ENCODE data around the gene CCR5AS.

Gene CCR5AS

DNA sequence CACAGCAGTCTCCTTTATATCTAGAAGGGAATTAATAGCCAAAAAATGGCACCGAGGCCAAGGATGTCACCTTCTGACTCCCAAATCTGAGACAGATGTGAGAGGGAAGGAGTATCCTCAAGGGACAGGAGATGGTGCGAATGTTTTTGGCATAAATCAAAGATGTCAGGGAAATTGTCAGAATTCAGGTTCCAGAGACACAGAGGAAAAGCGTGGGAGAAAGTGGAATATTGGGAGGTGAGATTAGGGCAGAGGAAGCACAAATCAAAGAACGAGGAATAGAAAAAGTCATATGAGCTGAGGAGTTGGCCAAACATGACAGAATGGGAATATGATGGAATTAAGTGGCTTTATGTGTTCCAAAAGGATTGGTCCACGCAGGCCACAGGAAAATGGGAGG lies 6.0 kb downstream of the CCR5AS start:
- no peak for DNase-seq
- WGBS, 4 donors, result 72 to 84% (median 78%) methylated on average over 5 of the region's 5 CpGs
- intact Hi-C loops (cut with DNase I), result no loop called here
- Histone ChIP-seq H3K4me3 (no peak overlapping the region), H3K9me3 (replicated peaks in 1 of 3) (no peaks in the 10 kb centered on the region), H3K27me3 (no peaks in the 10 kb centered on the region), H3K36me3 (replicated peaks in 1 of 2) (no peaks in the 10 kb centered on the region), H3K4me1 (replicated peaks in 1 of 2) (no peaks in the 10 kb centered on the region), H3K27ac (no peak overlapping the region)
- TF ChIP-seq, protein P1, sequence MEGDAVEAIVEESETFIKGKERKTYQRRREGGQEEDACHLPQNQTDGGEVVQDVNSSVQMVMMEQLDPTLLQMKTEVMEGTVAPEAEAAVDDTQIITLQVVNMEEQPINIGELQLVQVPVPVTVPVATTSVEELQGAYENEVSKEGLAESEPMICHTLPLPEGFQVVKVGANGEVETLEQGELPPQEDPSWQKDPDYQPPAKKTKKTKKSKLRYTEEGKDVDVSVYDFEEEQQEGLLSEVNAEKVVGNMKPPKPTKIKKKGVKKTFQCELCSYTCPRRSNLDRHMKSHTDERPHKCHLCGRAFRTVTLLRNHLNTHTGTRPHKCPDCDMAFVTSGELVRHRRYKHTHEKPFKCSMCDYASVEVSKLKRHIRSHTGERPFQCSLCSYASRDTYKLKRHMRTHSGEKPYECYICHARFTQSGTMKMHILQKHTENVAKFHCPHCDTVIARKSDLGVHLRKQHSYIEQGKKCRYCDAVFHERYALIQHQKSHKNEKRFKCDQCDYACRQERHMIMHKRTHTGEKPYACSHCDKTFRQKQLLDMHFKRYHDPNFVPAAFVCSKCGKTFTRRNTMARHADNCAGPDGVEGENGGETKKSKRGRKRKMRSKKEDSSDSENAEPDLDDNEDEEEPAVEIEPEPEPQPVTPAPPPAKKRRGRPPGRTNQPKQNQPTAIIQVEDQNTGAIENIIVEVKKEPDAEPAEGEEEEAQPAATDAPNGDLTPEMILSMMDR (IDR thresholded peaks at IDR 0.05), result no peak
- no peak for TF ChIP-seq POLR2A (IDR thresholded peaks at IDR 0.05)

DNA sequence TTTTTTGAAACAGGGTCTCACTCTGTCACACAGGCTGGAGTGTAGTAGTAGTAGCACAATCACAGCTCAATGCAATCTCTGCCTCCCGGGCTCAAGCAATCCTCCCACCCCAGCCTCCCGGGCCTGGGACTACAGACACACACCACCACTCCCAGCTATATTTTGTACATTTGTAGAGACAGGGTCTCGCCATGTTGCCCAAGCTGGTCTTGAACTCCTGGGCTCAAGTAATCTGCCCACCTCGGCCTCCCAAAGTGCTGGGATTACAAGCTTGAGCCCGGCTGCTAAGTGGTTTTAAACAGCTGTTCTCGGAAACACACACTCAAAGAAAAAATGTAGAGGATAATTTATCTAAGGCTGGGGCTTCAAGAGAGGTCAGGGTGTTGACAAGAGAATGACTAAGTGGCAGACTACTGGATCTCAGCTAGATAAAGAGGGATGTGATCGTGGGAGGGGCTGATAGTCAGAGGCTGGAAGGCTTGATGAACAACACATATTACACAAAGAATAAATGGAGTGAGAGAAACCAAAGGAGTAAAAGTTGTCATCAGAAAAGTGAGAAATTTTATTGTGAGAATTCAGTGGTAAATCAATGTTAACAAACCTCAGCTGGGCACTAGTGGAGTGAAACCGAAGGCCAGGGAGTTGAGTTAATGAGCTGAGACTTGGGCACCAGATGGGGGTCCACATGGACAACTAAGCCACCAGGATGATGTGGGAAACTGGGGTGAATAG lies 6.7 kb downstream of the CCR5AS start:
- H3K9me3 ChIP-seq (replicated peaks in 1 of 3), result no peaks in the 10 kb centered on the region
- TF ChIP-seq, protein P1 (IDR thresholded peaks at IDR 0.05), result no peak
- no peak for TF ChIP-seq POLR2A (IDR thresholded peaks at IDR 0.05)
- intact Hi-C loops (cut with DNase I), result no loop called here
- no peak overlapping the region for H3K4me3 ChIP-seq
- DNase-seq, result no peak
- H3K36me3 ChIP-seq (replicated peaks in 1 of 2), result no peaks in the 10 kb centered on the region
- 54 to 71% (median 59%) methylated on average over 8 of the region's 8 CpGs for WGBS, 4 donors
- no peaks in the 10 kb centered on the region for H3K27me3 ChIP-seq
- H3K4me1 ChIP-seq (replicated peaks in 1 of 2), result no peaks in the 10 kb centered on the region
- no peak overlapping the region for H3K27ac ChIP-seq

DNA sequence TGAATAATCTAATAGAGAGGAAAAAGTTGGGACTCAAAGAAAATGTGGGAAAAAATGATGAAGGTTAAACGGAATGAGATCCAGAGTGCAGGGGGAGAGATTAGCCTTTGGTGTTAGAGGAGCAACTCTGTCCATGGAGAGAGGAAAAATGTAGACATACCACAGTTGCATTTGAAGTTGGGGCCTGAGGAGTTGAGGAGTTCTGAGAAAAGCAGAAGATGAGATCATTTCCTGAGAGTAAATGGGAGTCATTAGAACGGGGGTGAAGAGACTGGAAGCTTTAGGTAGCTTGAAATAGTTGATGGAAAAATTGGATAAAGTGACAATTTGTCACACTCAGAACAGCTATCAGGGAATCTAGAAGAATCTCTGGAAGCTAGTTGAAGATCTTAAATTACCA lies 7.3 kb downstream of the CCR5AS start:
- H3K9me3 ChIP-seq (replicated peaks in 1 of 3), result no peaks in the 10 kb centered on the region
- no peak overlapping the region for H3K27ac ChIP-seq
- intact Hi-C loops (cut with DNase I), result no loop called here
- DNase-seq, result no peak
- H3K4me3 ChIP-seq, result no peak overlapping the region
- WGBS, 4 donors, result 47 to 63% (median 48%) methylated on average over 2 of the region's 2 CpGs
- no peaks in the 10 kb centered on the region for H3K36me3 ChIP-seq (replicated peaks in 1 of 2)
- no peaks in the 10 kb centered on the region for H3K27me3 ChIP-seq
- H3K4me1 ChIP-seq (replicated peaks in 1 of 2), result no peaks in the 10 kb centered on the region
- TF ChIP-seq, protein P1 (IDR thresholded peaks at IDR 0.05), result no peak
- no peak for TF ChIP-seq POLR2A (IDR thresholded peaks at IDR 0.05)

DNA sequence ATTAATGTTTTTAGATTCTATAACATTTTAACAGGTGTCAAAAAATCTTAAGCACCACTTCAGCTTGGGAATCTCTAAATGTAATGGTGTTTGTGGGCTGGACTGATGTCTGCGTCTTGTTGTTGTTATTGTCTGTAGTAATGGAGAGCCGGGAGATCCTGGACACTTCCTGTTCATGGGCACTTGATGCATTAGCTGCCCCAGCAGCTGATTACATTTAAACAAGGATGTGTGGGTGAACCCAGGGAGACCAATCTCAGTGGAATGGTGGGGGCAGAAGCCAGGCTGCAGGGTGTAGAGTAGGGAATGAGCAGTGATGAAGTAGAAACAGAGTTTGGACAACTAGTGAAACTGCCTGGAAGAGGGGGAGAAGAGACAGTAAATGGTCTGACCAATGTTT lies 7.8 kb downstream of the CCR5AS start:
- intact Hi-C loops (cut with DNase I), result no loop called here
- no peak for DNase-seq
- 68 to 73% (median 70%) methylated on average over 2 of the region's 2 CpGs for WGBS, 4 donors
- Histone ChIP-seq H3K4me3 (no peak overlapping the region), H3K9me3 (replicated peaks in 1 of 3) (no peaks in the 10 kb centered on the region), H3K4me1 (replicated peaks in 1 of 2) (no peaks in the 10 kb centered on the region), H3K27ac (no peak overlapping the region), H3K36me3 (replicated peaks in 1 of 2) (no peaks in the 10 kb centered on the region), H3K27me3 (peaks cover 3% of the 10 kb centered on the region)
- TF ChIP-seq, protein P1 (IDR thresholded peaks at IDR 0.05), result no peak
- no peak for TF ChIP-seq POLR2A (IDR thresholded peaks at IDR 0.05)
